Gastroesophageal sphincter (tissue), 4 donors: ENCODE data around the gene PDHA2. TPM values are rescaled to one million over a fixed set of nuclear protein-coding genes. Genes with fewer than 3 reads are reported as not detected.

Source experiments
- ATAC-seq: fragments of 150-250 bp; one replicate; pipeline ENCODE4 v1.9.1; 2016; ENCODE audit warnings: mild to moderate bottlenecking, moderate library complexity
- H3K27ac ChIP-seq, 4 donors: fragments of 200-600 bp; sonication (generic) in 3 of 4; 1 replicate in 3 of 4; 2 replicates in 1 of 4; pipeline ENCODE4 v1.5.1; 2016 to 2019
- H3K27me3 ChIP-seq: fragments of 200-600 bp; sonication (generic); one replicate; pipeline ENCODE4 v1.5.1; 2019
- H3K36me3 ChIP-seq, 2 donors: fragments of 200-600 bp; sonication (generic); one replicate each; pipeline ENCODE4 v1.5.1; 2019; ENCODE audit warnings: control low read depth in 1 of 2
- H3K4me1 ChIP-seq, 3 donors: fragments of 200-600 bp; sonication (generic); 1 replicate in 2 of 3; 2 replicates in 1 of 3; pipeline ENCODE4 v1.5.1; 2016 to 2019; ENCODE audit warnings: control low read depth in 2 of 3
- H3K4me3 ChIP-seq, 2 donors: fragments of 200-600 bp; sonication (generic); one replicate each; pipeline ENCODE4 v1.5.1; 2019; ENCODE audit warnings: mild to moderate bottlenecking in 1 of 2, moderate library complexity in 1 of 2
- H3K9me3 ChIP-seq, 3 donors: fragments of 200-600 bp; sonication (generic); one replicate each; pipeline ENCODE4 v1.5.1; 2017 to 2019; ENCODE audit warnings: control low read depth in 2 of 3
- EP300 ChIP-seq: sonication (generic); formaldehyde crosslinking; IDR thresholded peaks from one replicate; pipeline ENCODE4 v1.6.1; 2017; ENCODE audit warnings: antibody characterized with exemption, mild to moderate bottlenecking
- POLR2A ChIP-seq, 2 donors: fragments of 450-650 bp; IDR thresholded peaks; one replicate each; pipeline ENCODE4 v1.6.1; 2017; ENCODE audit warnings: antibody characterized with exemption in 2 of 2, mild to moderate bottlenecking in 2 of 2, moderate library complexity in 1 of 2
- POLR2AphosphoS5 ChIP-seq: sonication (generic); formaldehyde crosslinking; IDR thresholded peaks from one replicate; pipeline ENCODE4 v1.6.1; 2017; ENCODE audit warnings: antibody characterized with exemption
- WGBS, 2 donors: methylation state at CpG; one replicate each; pipeline ENCODE4 v1.1.5; 2018; ENCODE audit warnings: low coverage in 1 of 2; 5-methylcytosine and 5-hydroxymethylcytosine counted together
- total RNA-seq, 4 donors: library from RNA; depleted of rRNA; stranded (reverse); fragments of >200 nt; gene quantifications; one replicate each; pipeline ENCODE4 v1.1.0, GENCODE V29; 2016
- TF ChIP-seq, protein P1 (sequence below), 4 experiments: fragments of 200-600 bp in 2 of 4; fragments of 450-650 bp in 2 of 4; sonication (generic) in 1 of 4; IDR thresholded peaks; one replicate each; pipeline ENCODE4 v1.5.1; 2017 to 2019; ENCODE audit warnings: antibody characterized with exemption in 4 of 4, mild to moderate bottlenecking in 2 of 4, moderate library complexity in 2 of 4

PDHA2 gene
- total RNA-seq, 4 donors from 2014 or later: not detected

- ATAC-seq: no peak
- no peaks in the 10 kb centered on the region for H3K9me3 ChIP-seq
Observed at GRCh38 chr4:95830651-95831050, 9.2 kb upstream of the PDHA2 start.

DNA sequence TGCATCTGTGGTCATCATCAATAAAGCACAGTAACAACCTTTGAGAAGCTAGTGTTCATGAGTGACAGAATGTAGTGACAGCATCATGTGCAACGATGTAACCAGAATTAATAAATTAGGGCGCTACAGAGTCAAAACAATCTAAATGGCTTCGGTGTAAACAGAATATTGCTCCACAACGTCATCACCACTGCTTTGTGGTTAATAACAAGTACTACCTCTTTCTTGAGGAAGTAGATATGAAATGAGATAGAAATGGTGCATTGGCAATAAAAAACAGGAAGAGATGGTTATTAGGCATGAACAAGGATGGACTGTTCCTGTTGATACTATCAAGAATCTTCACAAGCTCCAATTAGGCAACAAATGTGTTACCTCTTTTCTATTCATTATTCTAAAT lies 8.7 kb upstream of the PDHA2 start:
- no peak for TF ChIP-seq POLR2A (IDR thresholded peaks at IDR 0.05)
- TF ChIP-seq, protein P1, sequence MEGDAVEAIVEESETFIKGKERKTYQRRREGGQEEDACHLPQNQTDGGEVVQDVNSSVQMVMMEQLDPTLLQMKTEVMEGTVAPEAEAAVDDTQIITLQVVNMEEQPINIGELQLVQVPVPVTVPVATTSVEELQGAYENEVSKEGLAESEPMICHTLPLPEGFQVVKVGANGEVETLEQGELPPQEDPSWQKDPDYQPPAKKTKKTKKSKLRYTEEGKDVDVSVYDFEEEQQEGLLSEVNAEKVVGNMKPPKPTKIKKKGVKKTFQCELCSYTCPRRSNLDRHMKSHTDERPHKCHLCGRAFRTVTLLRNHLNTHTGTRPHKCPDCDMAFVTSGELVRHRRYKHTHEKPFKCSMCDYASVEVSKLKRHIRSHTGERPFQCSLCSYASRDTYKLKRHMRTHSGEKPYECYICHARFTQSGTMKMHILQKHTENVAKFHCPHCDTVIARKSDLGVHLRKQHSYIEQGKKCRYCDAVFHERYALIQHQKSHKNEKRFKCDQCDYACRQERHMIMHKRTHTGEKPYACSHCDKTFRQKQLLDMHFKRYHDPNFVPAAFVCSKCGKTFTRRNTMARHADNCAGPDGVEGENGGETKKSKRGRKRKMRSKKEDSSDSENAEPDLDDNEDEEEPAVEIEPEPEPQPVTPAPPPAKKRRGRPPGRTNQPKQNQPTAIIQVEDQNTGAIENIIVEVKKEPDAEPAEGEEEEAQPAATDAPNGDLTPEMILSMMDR (IDR thresholded peaks at IDR 0.05): no peak
- no peak for TF ChIP-seq POLR2AphosphoS5
- no peak for TF ChIP-seq EP300
- H3K27me3 ChIP-seq: no peaks in the 10 kb centered on the region
- no peaks in the 10 kb centered on the region for H3K36me3 ChIP-seq
- WGBS, 2 donors: 50 to 75% methylated on average over 4 of the region's 4 CpGs
- H3K4me3 ChIP-seq: no peak overlapping the region
- H3K27ac ChIP-seq: no peak overlapping the region
- H3K4me1 ChIP-seq: no peaks in the 10 kb centered on the region
- H3K9me3 ChIP-seq: no peaks in the 10 kb centered on the region
- no peak for ATAC-seq

More at GRCh38 chr4:95830651-95831050, 9.2 kb upstream of the PDHA2 start:
- Histone ChIP-seq H3K36me3 (no peaks in the 10 kb centered on the region), H3K27me3 (no peaks in the 10 kb centered on the region), H3K27ac (no peak overlapping the region), H3K4me1 (no peaks in the 10 kb centered on the region), H3K4me3 (no peak overlapping the region)
- WGBS, 2 donors: 90 to 96% methylated on average over 2 of the region's 2 CpGs
- TF ChIP-seq POLR2A (IDR thresholded peaks at IDR 0.05): no peak
- no peak for TF ChIP-seq EP300
- TF ChIP-seq, protein P1 (IDR thresholded peaks at IDR 0.05): no peak
- TF ChIP-seq POLR2AphosphoS5: no peak

GRCh38 chr4:95833711-95834194 lies 6.1 kb upstream of the PDHA2 start:
- no peaks in the 10 kb centered on the region for H3K4me1 ChIP-seq
- no peaks in the 10 kb centered on the region for H3K36me3 ChIP-seq
- H3K9me3 ChIP-seq: no peaks in the 10 kb centered on the region
- H3K27ac ChIP-seq: no peak overlapping the region
- no peak overlapping the region for H3K4me3 ChIP-seq
- no peak for TF ChIP-seq POLR2AphosphoS5
- TF ChIP-seq, protein P1 (IDR thresholded peaks at IDR 0.05): no peak
- TF ChIP-seq POLR2A (IDR thresholded peaks at IDR 0.05): no peak
- TF ChIP-seq EP300: no peak
- no peak for ATAC-seq
- no peaks in the 10 kb centered on the region for H3K27me3 ChIP-seq

- Histone ChIP-seq H3K4me3 (no peak overlapping the region), H3K4me1 (no peaks in the 10 kb centered on the region), H3K27ac (no peak overlapping the region), H3K9me3 (no peaks in the 10 kb centered on the region), H3K27me3 (no peaks in the 10 kb centered on the region), H3K36me3 (no peaks in the 10 kb centered on the region)
- TF ChIP-seq, protein P1 (IDR thresholded peaks at IDR 0.05): no peak
- TF ChIP-seq POLR2AphosphoS5 (no peak), EP300 (no peak)
- ATAC-seq: no peak
- WGBS, 2 donors: 47 to 48% methylated on average over 3 of the region's 3 CpGs
Observed at GRCh38 chr4:95835672-95836071, 4.2 kb upstream of the PDHA2 start.

- Histone ChIP-seq H3K9me3 (no peaks in the 10 kb centered on the region), H3K4me1 (no peaks in the 10 kb centered on the region), H3K4me3 (no peak overlapping the region), H3K27me3 (no peaks in the 10 kb centered on the region), H3K27ac (no peak overlapping the region), H3K36me3 (no peaks in the 10 kb centered on the region)
- WGBS, 2 donors: 39 to 59% methylated on average over 2 of the region's 2 CpGs
- ATAC-seq: no peak
- TF ChIP-seq, protein P1 (IDR thresholded peaks at IDR 0.05): no peak
- no peak for TF ChIP-seq EP300
- TF ChIP-seq POLR2A (IDR thresholded peaks at IDR 0.05): no peak
- TF ChIP-seq POLR2AphosphoS5: no peak
Observed at GRCh38 chr4:95838192-95838591, 1.7 kb upstream of the PDHA2 start.
